Measurements from ENCODE around the gene ZNF12.
A peak's percentile ranks its signal among the peaks of the same experiment; 100 is the strongest.
"Not testable (repeated sequence)": the region's sequence is repeated elsewhere in the genome, so short reads cannot be mapped to it uniquely, and the experiment has no call there.

ZNF12 gene

DNA sequence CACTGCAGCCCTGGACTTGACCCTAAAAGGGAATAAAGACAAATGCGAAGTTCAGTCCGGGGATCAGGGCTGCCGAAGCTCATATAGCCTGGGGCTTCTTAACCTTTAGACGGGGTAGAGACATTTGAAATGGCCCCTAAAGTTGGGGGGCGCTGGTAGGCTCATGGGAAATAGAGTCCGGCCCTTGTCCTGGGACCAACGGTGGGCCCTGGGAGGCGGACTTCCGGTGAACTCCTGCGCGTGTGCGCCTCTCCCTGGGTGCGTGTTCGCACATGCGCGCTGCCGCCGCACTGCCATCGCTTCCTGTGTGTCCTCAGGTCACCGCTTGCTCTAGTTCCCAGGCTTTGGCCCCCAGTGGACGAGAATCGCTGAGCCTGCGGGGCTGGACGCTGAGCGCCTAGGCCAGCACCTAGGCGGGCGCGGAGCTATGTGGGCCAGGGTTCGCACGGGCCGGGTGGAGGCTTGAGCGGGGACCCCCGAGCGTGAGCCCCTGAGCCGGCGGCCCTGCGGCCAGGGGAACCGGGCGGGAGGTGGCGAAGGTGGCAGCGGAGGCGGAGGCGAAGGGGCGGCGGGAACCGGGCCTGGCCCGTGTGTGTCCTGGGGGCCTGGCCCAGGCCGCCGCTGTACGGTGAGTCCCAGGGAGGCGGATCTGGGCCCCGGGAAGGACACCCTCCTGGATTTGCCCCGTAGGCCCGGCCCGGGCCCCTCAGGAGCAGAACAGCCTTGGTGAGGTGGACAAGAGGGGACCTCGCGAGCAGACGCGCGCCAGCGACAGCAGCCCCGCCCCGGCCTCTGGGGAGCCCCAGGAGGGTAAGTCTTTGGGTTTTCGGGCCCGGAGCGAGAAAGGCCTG lies 23.0 kb upstream of the ZNF12 start:
- TF ChIP-seq, protein P1, sequence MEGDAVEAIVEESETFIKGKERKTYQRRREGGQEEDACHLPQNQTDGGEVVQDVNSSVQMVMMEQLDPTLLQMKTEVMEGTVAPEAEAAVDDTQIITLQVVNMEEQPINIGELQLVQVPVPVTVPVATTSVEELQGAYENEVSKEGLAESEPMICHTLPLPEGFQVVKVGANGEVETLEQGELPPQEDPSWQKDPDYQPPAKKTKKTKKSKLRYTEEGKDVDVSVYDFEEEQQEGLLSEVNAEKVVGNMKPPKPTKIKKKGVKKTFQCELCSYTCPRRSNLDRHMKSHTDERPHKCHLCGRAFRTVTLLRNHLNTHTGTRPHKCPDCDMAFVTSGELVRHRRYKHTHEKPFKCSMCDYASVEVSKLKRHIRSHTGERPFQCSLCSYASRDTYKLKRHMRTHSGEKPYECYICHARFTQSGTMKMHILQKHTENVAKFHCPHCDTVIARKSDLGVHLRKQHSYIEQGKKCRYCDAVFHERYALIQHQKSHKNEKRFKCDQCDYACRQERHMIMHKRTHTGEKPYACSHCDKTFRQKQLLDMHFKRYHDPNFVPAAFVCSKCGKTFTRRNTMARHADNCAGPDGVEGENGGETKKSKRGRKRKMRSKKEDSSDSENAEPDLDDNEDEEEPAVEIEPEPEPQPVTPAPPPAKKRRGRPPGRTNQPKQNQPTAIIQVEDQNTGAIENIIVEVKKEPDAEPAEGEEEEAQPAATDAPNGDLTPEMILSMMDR (IDR thresholded peaks at IDR 0.05; ENCODE audit: insufficient read depth, low read length): no peak
- TF ChIP-seq GABPA (IDR thresholded peaks at IDR 0.05; ENCODE audit: low read depth) (peak; percentile 70), POLR2AphosphoS5 (IDR thresholded peaks at IDR 0.05; ENCODE audit: low read depth) (peak; percentile 88), SPI1 (IDR thresholded peaks at IDR 0.05; ENCODE audit: borderline replicate concordance, low read depth) (no peak)
- TF ChIP-seq, protein P2, sequence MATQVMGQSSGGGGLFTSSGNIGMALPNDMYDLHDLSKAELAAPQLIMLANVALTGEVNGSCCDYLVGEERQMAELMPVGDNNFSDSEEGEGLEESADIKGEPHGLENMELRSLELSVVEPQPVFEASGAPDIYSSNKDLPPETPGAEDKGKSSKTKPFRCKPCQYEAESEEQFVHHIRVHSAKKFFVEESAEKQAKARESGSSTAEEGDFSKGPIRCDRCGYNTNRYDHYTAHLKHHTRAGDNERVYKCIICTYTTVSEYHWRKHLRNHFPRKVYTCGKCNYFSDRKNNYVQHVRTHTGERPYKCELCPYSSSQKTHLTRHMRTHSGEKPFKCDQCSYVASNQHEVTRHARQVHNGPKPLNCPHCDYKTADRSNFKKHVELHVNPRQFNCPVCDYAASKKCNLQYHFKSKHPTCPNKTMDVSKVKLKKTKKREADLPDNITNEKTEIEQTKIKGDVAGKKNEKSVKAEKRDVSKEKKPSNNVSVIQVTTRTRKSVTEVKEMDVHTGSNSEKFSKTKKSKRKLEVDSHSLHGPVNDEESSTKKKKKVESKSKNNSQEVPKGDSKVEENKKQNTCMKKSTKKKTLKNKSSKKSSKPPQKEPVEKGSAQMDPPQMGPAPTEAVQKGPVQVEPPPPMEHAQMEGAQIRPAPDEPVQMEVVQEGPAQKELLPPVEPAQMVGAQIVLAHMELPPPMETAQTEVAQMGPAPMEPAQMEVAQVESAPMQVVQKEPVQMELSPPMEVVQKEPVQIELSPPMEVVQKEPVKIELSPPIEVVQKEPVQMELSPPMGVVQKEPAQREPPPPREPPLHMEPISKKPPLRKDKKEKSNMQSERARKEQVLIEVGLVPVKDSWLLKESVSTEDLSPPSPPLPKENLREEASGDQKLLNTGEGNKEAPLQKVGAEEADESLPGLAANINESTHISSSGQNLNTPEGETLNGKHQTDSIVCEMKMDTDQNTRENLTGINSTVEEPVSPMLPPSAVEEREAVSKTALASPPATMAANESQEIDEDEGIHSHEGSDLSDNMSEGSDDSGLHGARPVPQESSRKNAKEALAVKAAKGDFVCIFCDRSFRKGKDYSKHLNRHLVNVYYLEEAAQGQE (IDR thresholded peaks at IDR 0.05; ENCODE audit: insufficient replicate concordance, low read depth): no peak
- no peaks in the 10 kb centered on the region for H3K27me3 ChIP-seq (ENCODE audit: insufficient read depth, poor library complexity, severe bottlenecking)
- DNase-seq (ENCODE audit: low read depth in 1 of 2, low spot score in 1 of 2): peak; percentile 86 to 92
- H3K27ac ChIP-seq (replicated peaks): peak overlapping the region; percentile 77
- peak overlapping the region; percentile 81 for H3K4me3 ChIP-seq (replicated peaks; ENCODE audit: insufficient read depth, low read length)

DNA sequence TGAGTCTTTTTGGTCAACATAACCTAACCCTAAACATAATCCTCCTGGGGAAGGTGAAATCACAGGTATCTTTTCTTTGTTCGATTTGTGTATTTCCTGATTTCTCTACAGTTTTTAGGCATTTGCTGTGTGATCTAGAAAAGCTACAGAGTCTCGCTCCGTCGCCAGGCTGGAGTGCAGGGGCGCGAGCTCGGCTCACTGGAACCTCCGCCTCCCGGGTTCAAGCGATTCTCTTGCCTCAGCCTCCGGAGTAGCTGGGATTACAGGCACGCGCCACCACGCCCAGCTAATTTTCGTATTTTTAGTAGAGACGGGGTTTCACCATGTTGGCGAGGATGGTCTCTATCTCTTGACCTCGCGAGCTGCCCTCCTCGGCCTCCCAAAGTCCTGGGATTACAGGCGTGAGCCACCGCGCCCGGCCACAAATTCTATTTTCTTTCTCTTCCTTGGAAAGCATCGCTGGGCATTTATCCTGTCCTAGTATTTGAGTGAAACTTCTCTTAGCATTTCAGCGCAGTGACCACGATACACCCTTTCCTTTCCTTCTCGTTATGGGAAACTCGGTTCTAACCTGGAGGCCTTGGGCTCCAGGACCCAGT lies 22.2 kb upstream of the ZNF12 start:
- H3K27ac ChIP-seq (replicated peaks): peak overlapping the region; percentile 77
- not testable (repeated sequence) for H3K27me3 ChIP-seq (ENCODE audit: insufficient read depth, poor library complexity, severe bottlenecking); DNase-seq (ENCODE audit: low read depth in 1 of 2, low spot score in 1 of 2); H3K4me3 ChIP-seq (replicated peaks; ENCODE audit: insufficient read depth, low read length)

DNA sequence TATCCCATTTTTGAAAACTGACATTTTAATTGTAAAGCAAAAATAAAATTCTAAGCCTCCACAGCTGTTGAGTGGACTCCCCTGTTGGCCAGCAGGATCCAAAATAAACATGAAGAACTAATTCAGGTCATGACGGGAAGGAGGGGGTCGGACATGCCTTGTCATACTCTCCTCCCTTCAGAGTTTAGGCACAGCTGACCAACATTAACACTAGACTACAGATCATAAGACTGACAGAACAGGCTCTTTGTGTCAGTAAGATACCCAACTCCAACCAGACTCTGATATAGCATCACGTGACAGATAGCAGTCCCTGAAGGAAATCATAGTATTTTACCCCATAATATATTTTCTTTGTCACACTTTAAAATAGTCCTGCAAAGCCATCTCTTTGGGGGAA lies 20.9 kb upstream of the ZNF12 start:
- TF ChIP-seq, protein P1 (IDR thresholded peaks at IDR 0.05; ENCODE audit: insufficient read depth, low read length): no peak
- TF ChIP-seq GABPA (IDR thresholded peaks at IDR 0.05; ENCODE audit: low read depth) (no peak), SPI1 (IDR thresholded peaks at IDR 0.05; ENCODE audit: borderline replicate concordance, low read depth) (no peak), POLR2AphosphoS5 (IDR thresholded peaks at IDR 0.05; ENCODE audit: low read depth) (no peak)
- TF ChIP-seq, protein P2 (IDR thresholded peaks at IDR 0.05; ENCODE audit: insufficient replicate concordance, low read depth): no peak
- no peaks in the 10 kb centered on the region for H3K27me3 ChIP-seq (ENCODE audit: insufficient read depth, poor library complexity, severe bottlenecking)
- no peak overlapping the region for H3K4me3 ChIP-seq (replicated peaks; ENCODE audit: insufficient read depth, low read length)
- H3K27ac ChIP-seq (replicated peaks): no peak overlapping the region
- DNase-seq (ENCODE audit: low read depth in 1 of 2, low spot score in 1 of 2): no peak

DNA sequence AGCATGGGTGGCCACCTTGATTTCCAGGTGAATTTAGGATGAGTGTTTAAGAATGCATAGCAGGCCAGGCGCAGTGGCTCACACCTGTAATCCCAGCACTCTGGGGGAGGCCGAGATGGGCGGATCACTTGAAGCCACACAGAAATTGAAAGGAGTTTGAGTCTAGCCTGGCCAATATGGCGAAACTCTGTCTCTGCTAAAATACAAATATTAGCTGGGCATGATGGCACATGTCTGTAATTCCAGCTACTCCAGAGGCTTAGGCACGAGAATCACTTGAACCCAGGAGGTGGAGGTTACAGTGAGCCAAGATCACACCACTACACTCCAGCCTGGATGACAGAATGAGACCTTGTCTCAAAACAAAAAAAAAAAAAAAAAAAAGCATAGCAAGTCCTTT lies 19.6 kb upstream of the ZNF12 start:
- not testable (repeated sequence) for H3K27me3 ChIP-seq (ENCODE audit: insufficient read depth, poor library complexity, severe bottlenecking); H3K4me3 ChIP-seq (replicated peaks; ENCODE audit: insufficient read depth, low read length); DNase-seq (ENCODE audit: low read depth in 1 of 2, low spot score in 1 of 2); H3K27ac ChIP-seq (replicated peaks)

All from HL-60 (cell line).